ENCODE results near the gene C14orf119.
"Not testable (repeated sequence)": the region's sequence is repeated elsewhere in the genome, so short reads cannot be mapped to it uniquely, and the experiment has no call there.

The C14orf119 gene

GRCh38 chr14:23102801-23103200, 7.5 kb downstream of the C14orf119 start:
- no peak for DNase-seq (ENCODE audit: low read depth, low spot score)
- Histone ChIP-seq H3K9me3 (ENCODE audit: control insufficient read depth, insufficient read depth, low read length) (no peaks in the 10 kb centered on the region), H3K4me1 (ENCODE audit: control insufficient read depth, insufficient read depth, low read length) (0 out of 2 replicates have a peak, but pooled peaks cover 1% of the 10 kb centered on the region), H3K4me3 (ENCODE audit: low read length) (no peak overlapping the region), H3K27ac (ENCODE audit: low read length) (no peak overlapping the region), H3K27me3 (ENCODE audit: control insufficient read depth, insufficient read depth, low read length) (no peaks in the 10 kb centered on the region), H3K36me3 (ENCODE audit: control insufficient read depth, insufficient read depth, low read length) (peaks cover 5% of the 10 kb centered on the region; the same call in 1 of the 2 replicates)
- no CpG with 5 or more reads among the region's 2 CpGs for WGBS (ENCODE audit: insufficient coverage, insufficient read length)

- H3K27me3 ChIP-seq (ENCODE audit: control insufficient read depth, insufficient read depth, low read length), result no peaks in the 10 kb centered on the region
- H3K36me3 ChIP-seq (ENCODE audit: control insufficient read depth, insufficient read depth, low read length), result no peaks in the 10 kb centered on the region
- DNase-seq (ENCODE audit: low read depth, low spot score), result no peak
- H3K4me3 ChIP-seq (ENCODE audit: low read length), result no peak overlapping the region
- no peak overlapping the region for H3K27ac ChIP-seq (ENCODE audit: low read length)
- H3K9me3 ChIP-seq (ENCODE audit: control insufficient read depth, insufficient read depth, low read length), result no peaks in the 10 kb centered on the region
- 0 out of 2 replicates have a peak, but pooled peaks cover 1% of the 10 kb centered on the region for H3K4me1 ChIP-seq (ENCODE audit: control insufficient read depth, insufficient read depth, low read length)
- WGBS (ENCODE audit: insufficient coverage, insufficient read length), result no CpG with 5 or more reads among the region's 4 CpGs
These were observed 8.3 kb downstream of the C14orf119 start for GRCh38 chr14:23103581-23103980.

GRCh38 chr14:23104070-23104590, 8.8 kb downstream of the C14orf119 start:
- DNase-seq (ENCODE audit: low read depth, low spot score), result no peak
- H3K36me3 ChIP-seq (ENCODE audit: control insufficient read depth, insufficient read depth, low read length), result no peaks in the 10 kb centered on the region
- no peak overlapping the region for H3K27ac ChIP-seq (ENCODE audit: low read length)
- WGBS (ENCODE audit: insufficient coverage, insufficient read length), result no CpG with 5 or more reads among the region's 6 CpGs
- H3K9me3 ChIP-seq (ENCODE audit: control insufficient read depth, insufficient read depth, low read length), result no peaks in the 10 kb centered on the region
- 0 out of 2 replicates have a peak, but pooled peaks cover 1% of the 10 kb centered on the region for H3K4me1 ChIP-seq (ENCODE audit: control insufficient read depth, insufficient read depth, low read length)
- H3K4me3 ChIP-seq (ENCODE audit: low read length), result no peak overlapping the region
- H3K27me3 ChIP-seq (ENCODE audit: control insufficient read depth, insufficient read depth, low read length), result no peaks in the 10 kb centered on the region

GRCh38 chr14:23104591-23105347, 9.5 kb downstream of the C14orf119 start, which contains the start of gene CIROP:
Gene CIROP (minus strand): TSS chr14:23104989. CDS start chr14:23104920, 69 bp downstream.
- Histone ChIP-seq H3K27ac (ENCODE audit: low read length) (no peak within 1 kb of the TSS), H3K9me3 (ENCODE audit: control insufficient read depth, insufficient read depth, low read length) (no peaks in the 10 kb centered on the region), H3K4me3 (ENCODE audit: low read length) (no peak within 1 kb of the TSS), H3K36me3 (ENCODE audit: control insufficient read depth, insufficient read depth, low read length) (no peaks in the 10 kb centered on the region), H3K4me1 (ENCODE audit: control insufficient read depth, insufficient read depth, low read length) (0 out of 2 replicates have a peak, but pooled peaks cover 1% of the 10 kb centered on the region), H3K27me3 (ENCODE audit: control insufficient read depth, insufficient read depth, low read length) (no peaks in the 10 kb centered on the region)
- WGBS (ENCODE audit: insufficient coverage, insufficient read length), result 100% methylated on average over 2 of the region's 11 CpGs
- DNase-seq (ENCODE audit: low read depth, low spot score), result no peak

GRCh38 chr14:23105348-23105824, 10.1 kb downstream of the C14orf119 start:
- no peaks in the 10 kb centered on the region for H3K9me3 ChIP-seq (ENCODE audit: control insufficient read depth, insufficient read depth, low read length)
- no peaks in the 10 kb centered on the region for H3K36me3 ChIP-seq (ENCODE audit: control insufficient read depth, insufficient read depth, low read length)
- no peak for DNase-seq (ENCODE audit: low read depth, low spot score)
- WGBS (ENCODE audit: insufficient coverage, insufficient read length), result no CpG with 5 or more reads among the region's 4 CpGs
- no peak overlapping the region for H3K4me3 ChIP-seq (ENCODE audit: low read length)
- H3K4me1 ChIP-seq (ENCODE audit: control insufficient read depth, insufficient read depth, low read length), result 0 out of 2 replicates have a peak, but pooled peaks cover 1% of the 10 kb centered on the region
- no peaks in the 10 kb centered on the region for H3K27me3 ChIP-seq (ENCODE audit: control insufficient read depth, insufficient read depth, low read length)
- no peak overlapping the region for H3K27ac ChIP-seq (ENCODE audit: low read length)

GRCh38 chr14:23106747-23107045, 11.4 kb downstream of the C14orf119 start:
- no peak overlapping the region for H3K27ac ChIP-seq (ENCODE audit: low read length)
- 0 out of 2 replicates have a peak, but pooled peaks cover 1% of the 10 kb centered on the region for H3K4me1 ChIP-seq (ENCODE audit: control insufficient read depth, insufficient read depth, low read length)
- H3K27me3 ChIP-seq (ENCODE audit: control insufficient read depth, insufficient read depth, low read length), result no peaks in the 10 kb centered on the region
- H3K9me3 ChIP-seq (ENCODE audit: control insufficient read depth, insufficient read depth, low read length), result no peaks in the 10 kb centered on the region
- no peak overlapping the region for H3K4me3 ChIP-seq (ENCODE audit: low read length)
- H3K36me3 ChIP-seq (ENCODE audit: control insufficient read depth, insufficient read depth, low read length), result no peaks in the 10 kb centered on the region
- no peak for DNase-seq (ENCODE audit: low read depth, low spot score)

GRCh38 chr14:23107620-23108019, 12.3 kb downstream of the C14orf119 start:
- WGBS (ENCODE audit: insufficient coverage, insufficient read length), result no CpG with 5 or more reads among the region's 5 CpGs
- not testable (repeated sequence) for H3K4me1 ChIP-seq (ENCODE audit: control insufficient read depth, insufficient read depth, low read length); H3K27ac ChIP-seq (ENCODE audit: low read length); H3K9me3 ChIP-seq (ENCODE audit: control insufficient read depth, insufficient read depth, low read length); H3K4me3 ChIP-seq (ENCODE audit: low read length); H3K27me3 ChIP-seq (ENCODE audit: control insufficient read depth, insufficient read depth, low read length); H3K36me3 ChIP-seq (ENCODE audit: control insufficient read depth, insufficient read depth, low read length); DNase-seq (ENCODE audit: low read depth, low spot score)

GRCh38 chr14:23108169-23108568, 12.9 kb downstream of the C14orf119 start:
- not testable (repeated sequence) for H3K27ac ChIP-seq (ENCODE audit: low read length); H3K4me1 ChIP-seq (ENCODE audit: control insufficient read depth, insufficient read depth, low read length); H3K27me3 ChIP-seq (ENCODE audit: control insufficient read depth, insufficient read depth, low read length); H3K4me3 ChIP-seq (ENCODE audit: low read length); H3K36me3 ChIP-seq (ENCODE audit: control insufficient read depth, insufficient read depth, low read length); DNase-seq (ENCODE audit: low read depth, low spot score); H3K9me3 ChIP-seq (ENCODE audit: control insufficient read depth, insufficient read depth, low read length)
- WGBS (ENCODE audit: insufficient coverage, insufficient read length), result no CpG with 5 or more reads among the region's 24 CpGs

GRCh38 chr14:23109769-23110168, 14.5 kb downstream of the C14orf119 start:
- no peaks in the 10 kb centered on the region for H3K9me3 ChIP-seq (ENCODE audit: control insufficient read depth, insufficient read depth, low read length)
- H3K27ac ChIP-seq (ENCODE audit: low read length), result no peak overlapping the region
- WGBS (ENCODE audit: insufficient coverage, insufficient read length), result no CpG with 5 or more reads among the region's 1 CpG
- H3K36me3 ChIP-seq (ENCODE audit: control insufficient read depth, insufficient read depth, low read length), result no peaks in the 10 kb centered on the region
- no peak overlapping the region for H3K4me3 ChIP-seq (ENCODE audit: low read length)
- H3K4me1 ChIP-seq (ENCODE audit: control insufficient read depth, insufficient read depth, low read length), result peaks cover 5% of the 10 kb centered on the region
- no peaks in the 10 kb centered on the region for H3K27me3 ChIP-seq (ENCODE audit: control insufficient read depth, insufficient read depth, low read length)
- DNase-seq (ENCODE audit: low read depth, low spot score), result no peak

GRCh38 chr14:23110579-23111365, 15.5 kb downstream of the C14orf119 start:
- Histone ChIP-seq H3K27ac (ENCODE audit: low read length) (no peak overlapping the region), H3K4me3 (ENCODE audit: low read length) (no peak overlapping the region), H3K36me3 (ENCODE audit: control insufficient read depth, insufficient read depth, low read length) (no peaks in the 10 kb centered on the region), H3K9me3 (ENCODE audit: control insufficient read depth, insufficient read depth, low read length) (no peaks in the 10 kb centered on the region), H3K27me3 (ENCODE audit: control insufficient read depth, insufficient read depth, low read length) (no peaks in the 10 kb centered on the region), H3K4me1 (ENCODE audit: control insufficient read depth, insufficient read depth, low read length) (peaks cover 5% of the 10 kb centered on the region)
- DNase-seq (ENCODE audit: low read depth, low spot score), result no peak
- 100% methylated on average over 2 of the region's 5 CpGs for WGBS (ENCODE audit: insufficient coverage, insufficient read length)

Measured in iPS DF 6.9 (cell line).